Thyroid gland (tissue), 4 donors: ENCODE data around the gene SEC14L3.

Experiments
- CTCF ChIP-seq, 6 experiments: fragments of 200-600 bp in 3 of 6; fragments of 450-650 bp in 3 of 6; sonication (generic) in 3 of 6; IDR thresholded peaks; one replicate each; pipeline ENCODE4 v1.5.1; 2016 to 2019; ENCODE audit warnings: antibody characterized with exemption in 6 of 6, mild to moderate bottlenecking in 2 of 6, inconsistent platforms in 1 of 6, moderate library complexity in 1 of 6
- POLR2A ChIP-seq, 2 donors: fragments of 450-650 bp; IDR thresholded peaks; one replicate each; pipeline ENCODE4 v1.6.1; 2017; ENCODE audit warnings: antibody characterized with exemption in 2 of 2, mild to moderate bottlenecking in 2 of 2, moderate library complexity in 1 of 2

GRCh38 chr22:30420347-30421125 is 51.3 kb downstream of the SEC14L3 start:
- TF ChIP-seq CTCF (IDR thresholded peaks at IDR 0.05) (no peak), POLR2A (IDR thresholded peaks at IDR 0.05) (no peak)
